Brain microvascular endothelial cell (primary cell): ENCODE results near the gene FSD1.

Source experiments
- DNase-seq: peaks from one replicate; pipeline ENCODE4 v3.0.0-alpha.2; 2020
- H3K27ac ChIP-seq: fragments of 250-450 bp; sonication (Bioruptor Pico); 2 replicates; pipeline ENCODE4 v1.5.1; 2020; ENCODE audit warnings: mild to moderate bottlenecking, moderate library complexity
- H3K27me3 ChIP-seq: fragments of 250-450 bp; sonication (Bioruptor Pico); replicated peaks from 2 replicates; pipeline ENCODE4 v1.5.1; 2020; ENCODE audit warnings: mild to moderate bottlenecking
- H3K36me3 ChIP-seq: fragments of 250-450 bp; sonication (Bioruptor Pico); replicated peaks from 2 replicates; pipeline ENCODE4 v1.5.1; 2020; ENCODE audit warnings: mild to moderate bottlenecking
- H3K4me3 ChIP-seq: 2 replicates; pipeline ENCODE4 v1.5.1; 2011; ENCODE audit warnings: low read depth, mild to moderate bottlenecking, control low read depth, low read length, moderate library complexity
- CTCF ChIP-seq: IDR thresholded peaks from 2 replicates; pipeline ENCODE4 v1.5.1; 2011; ENCODE audit warnings: low read depth, mild to moderate bottlenecking, moderate library complexity, low read length, control low read depth, inconsistent platforms; ENCODE audit errors: missing control alignments
- in situ Hi-C: cut with HindIII; loops from 2 replicates; pipeline ENCODE4 v1.10.0; 2017; ENCODE audit warnings: low sequenced_read_pairs, low pct_ligation_motif_present

Gene FSD1

GRCh38 chr19:4320419-4320818 is 16.0 kb downstream of the FSD1 start:
- in situ Hi-C loops = no loop called here
- Histone ChIP-seq H3K36me3 (peaks cover 4% of the 10 kb centered on the region), H3K27me3 (no peaks in the 10 kb centered on the region), H3K27ac (no peak overlapping the region), H3K4me3 (no peak overlapping the region)
- DNase-seq = no peak
- no peak for TF ChIP-seq CTCF

- no peak for DNase-seq
- H3K27ac ChIP-seq = no peak overlapping the region
- peaks cover 2% of the 10 kb centered on the region for H3K36me3 ChIP-seq
- in situ Hi-C loops = no loop called here
- H3K4me3 ChIP-seq = no peak overlapping the region
- H3K27me3 ChIP-seq = no peaks in the 10 kb centered on the region
- TF ChIP-seq CTCF = no peak
Observed at GRCh38 chr19:4322942-4323665, 18.7 kb downstream of the FSD1 start.

- H3K36me3 ChIP-seq = no peaks in the 10 kb centered on the region
- H3K4me3 ChIP-seq = no peak overlapping the region
- in situ Hi-C loops = no loop called here
- no peak overlapping the region for H3K27ac ChIP-seq
- no peaks in the 10 kb centered on the region for H3K27me3 ChIP-seq
- no peak for TF ChIP-seq CTCF
- no peak for DNase-seq
Observed at GRCh38 chr19:4323692-4324091, 19.3 kb downstream of the FSD1 start.

GRCh38 chr19:4324228-4324627 is 19.8 kb downstream of the FSD1 start:
- DNase-seq = no peak
- no peak overlapping the region for H3K27ac ChIP-seq
- no peak for TF ChIP-seq CTCF
- H3K4me3 ChIP-seq = no peak overlapping the region
- H3K36me3 ChIP-seq = no peaks in the 10 kb centered on the region
- no peaks in the 10 kb centered on the region for H3K27me3 ChIP-seq
- in situ Hi-C loops = no loop called here

GRCh38 chr19:4326215-4326836 is 21.9 kb downstream of the FSD1 start:
- TF ChIP-seq CTCF = no peak
- no peak overlapping the region for H3K4me3 ChIP-seq
- H3K36me3 ChIP-seq = no peaks in the 10 kb centered on the region

More at GRCh38 chr19:4326215-4326836, 21.9 kb downstream of the FSD1 start:
- DNase-seq = no peak
- in situ Hi-C loops = no loop called here
- H3K27me3 ChIP-seq = no peaks in the 10 kb centered on the region
- no peak overlapping the region for H3K27ac ChIP-seq
